Measurements from ENCODE around the gene ARR3. TPM values are rescaled to one million over a fixed set of nuclear protein-coding genes. Genes with fewer than 3 reads are reported as not detected.

The ARR3 gene
- total RNA-seq, 1 donor = not detected

DNA sequence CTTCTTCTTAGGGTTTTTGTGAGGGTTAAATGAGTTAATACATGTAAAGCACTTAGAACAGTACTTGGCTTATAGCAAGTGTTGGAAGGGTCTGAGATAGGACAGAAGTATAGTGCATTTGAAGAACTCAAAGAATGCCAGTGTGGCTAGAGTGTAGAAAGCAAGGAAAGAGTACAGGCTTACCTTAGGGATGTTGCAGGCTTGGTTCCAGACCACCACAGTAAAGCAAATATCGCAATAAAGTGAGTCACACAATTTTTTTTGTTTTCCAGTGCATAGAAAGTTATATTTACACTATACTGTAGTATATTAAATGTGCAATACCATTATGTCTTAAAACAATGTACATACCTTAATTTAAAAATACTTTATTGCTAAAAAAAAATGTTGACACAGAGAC lies 63.0 kb downstream of the ARR3 start:
- peak; percentile 62 for DNase-seq (ENCODE audit: low read depth)
- TF ChIP-seq, protein P1, sequence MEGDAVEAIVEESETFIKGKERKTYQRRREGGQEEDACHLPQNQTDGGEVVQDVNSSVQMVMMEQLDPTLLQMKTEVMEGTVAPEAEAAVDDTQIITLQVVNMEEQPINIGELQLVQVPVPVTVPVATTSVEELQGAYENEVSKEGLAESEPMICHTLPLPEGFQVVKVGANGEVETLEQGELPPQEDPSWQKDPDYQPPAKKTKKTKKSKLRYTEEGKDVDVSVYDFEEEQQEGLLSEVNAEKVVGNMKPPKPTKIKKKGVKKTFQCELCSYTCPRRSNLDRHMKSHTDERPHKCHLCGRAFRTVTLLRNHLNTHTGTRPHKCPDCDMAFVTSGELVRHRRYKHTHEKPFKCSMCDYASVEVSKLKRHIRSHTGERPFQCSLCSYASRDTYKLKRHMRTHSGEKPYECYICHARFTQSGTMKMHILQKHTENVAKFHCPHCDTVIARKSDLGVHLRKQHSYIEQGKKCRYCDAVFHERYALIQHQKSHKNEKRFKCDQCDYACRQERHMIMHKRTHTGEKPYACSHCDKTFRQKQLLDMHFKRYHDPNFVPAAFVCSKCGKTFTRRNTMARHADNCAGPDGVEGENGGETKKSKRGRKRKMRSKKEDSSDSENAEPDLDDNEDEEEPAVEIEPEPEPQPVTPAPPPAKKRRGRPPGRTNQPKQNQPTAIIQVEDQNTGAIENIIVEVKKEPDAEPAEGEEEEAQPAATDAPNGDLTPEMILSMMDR (IDR thresholded peaks at IDR 0.05; ENCODE audit: insufficient read depth, low read length) = no peak
- no peak overlapping the region for H3K4me3 ChIP-seq (ENCODE audit: low read depth, low read length)

Small RNA genes within 50 kb of the gene (small RNA-seq; reads per million reads assigned to genes)
- not detected for gene RNA5SP507

Other genes with a start within 250 kb of the ARR3 start
- under 0.01 TPM in 1 of 2 replicates, not detected in the other for gene AWAT2, start 218.4 kb upstream of the ARR3 start, total RNA-seq (ENCODE audit: low replicate concordance)
- gene OTUD6A, start 205.9 kb upstream of the ARR3 start, total RNA-seq (ENCODE audit: low replicate concordance) = not detected in 2 replicates
- gene IGBP1, start 134.9 kb upstream of the ARR3 start, total RNA-seq (ENCODE audit: low replicate concordance) = 64.6 and 117 TPM in 2 replicates
- gene DGAT2L6, start 90.9 kb upstream of the ARR3 start, total RNA-seq (ENCODE audit: low replicate concordance) = not detected in 2 replicates
- not detected in 2 replicates for gene AWAT1, start 33.7 kb upstream of the ARR3 start, total RNA-seq (ENCODE audit: low replicate concordance)
- 0.09 and 0.41 TPM in 2 replicates for gene P2RY4, start 8.1 kb upstream of the ARR3 start, total RNA-seq (ENCODE audit: low replicate concordance)
- not detected in 2 replicates for gene RAB41, start 13.8 kb downstream of the ARR3 start, total RNA-seq (ENCODE audit: low replicate concordance)
- gene PDZD11, start 21.6 kb downstream of the ARR3 start, total RNA-seq (ENCODE audit: low replicate concordance) = 27.0 and 68.0 TPM in 2 replicates
- 2.7 and 14.5 TPM in 2 replicates for gene KIF4A, start 21.8 kb downstream of the ARR3 start, total RNA-seq (ENCODE audit: low replicate concordance)
- not detected in 2 replicates for gene GDPD2, start 155.0 kb downstream of the ARR3 start, total RNA-seq (ENCODE audit: low replicate concordance)
- 15.0 and 15.4 TPM in 2 replicates for gene DLG3, start 176.5 kb downstream of the ARR3 start, total RNA-seq (ENCODE audit: low replicate concordance)